HG03354 (cell line): Measurements from ENCODE around the gene AKAP13.

Experiments
- ATAC-seq: cut with Tn5 transposase; IDR thresholded peaks from one replicate; pipeline ENCODE4 v1.9.1; 2021; ENCODE audit warnings: mild to moderate bottlenecking; ENCODE audit not compliant: unreplicated experiment, poor library complexity, severe bottlenecking

AKAP13 gene

DNA sequence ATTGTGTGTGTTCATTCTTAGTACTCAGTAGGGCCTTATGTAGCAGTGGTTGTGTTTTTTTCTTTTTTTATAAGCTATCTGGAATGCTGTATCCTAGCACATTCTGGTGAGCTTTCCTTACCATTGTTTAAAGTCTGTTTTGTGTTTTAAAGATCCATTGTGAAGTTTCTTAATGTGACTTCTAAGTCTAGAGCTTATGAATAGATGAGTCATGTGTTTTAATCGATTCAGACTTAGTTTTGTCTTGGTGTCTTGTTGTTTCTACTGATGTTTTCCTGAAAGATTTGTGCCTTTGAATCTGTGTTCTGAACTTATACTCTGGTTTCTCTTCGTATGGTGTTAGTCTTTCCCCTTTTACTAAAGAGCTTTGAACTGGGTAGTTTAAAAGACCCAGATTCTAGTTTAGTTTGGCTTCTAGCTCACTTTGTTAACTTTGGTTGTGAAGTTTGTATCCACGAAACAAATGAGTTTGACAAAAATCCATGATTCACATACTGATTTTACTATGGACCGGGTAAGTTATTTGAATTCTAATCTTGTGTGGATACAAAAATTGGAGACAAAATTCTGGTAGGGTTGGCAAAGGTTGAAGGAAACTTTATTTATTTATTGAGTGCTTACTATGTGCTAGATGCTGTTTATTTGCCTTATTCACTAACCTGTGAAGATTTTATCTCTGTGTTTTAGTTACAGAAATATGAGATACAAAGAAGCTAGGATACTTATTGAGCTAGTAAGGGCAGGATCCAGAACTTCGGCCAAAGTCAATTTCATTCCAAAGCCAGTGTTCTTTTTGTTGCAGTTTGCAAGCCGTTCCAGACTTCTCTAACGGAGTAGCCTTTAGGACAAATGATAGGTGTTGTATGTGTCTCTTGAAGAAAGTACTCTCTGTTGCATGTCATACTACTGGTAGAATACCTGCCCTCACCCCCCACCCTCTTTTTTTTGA lies 24.8 kb downstream of the AKAP13 start:
- no peak for ATAC-seq

DNA sequence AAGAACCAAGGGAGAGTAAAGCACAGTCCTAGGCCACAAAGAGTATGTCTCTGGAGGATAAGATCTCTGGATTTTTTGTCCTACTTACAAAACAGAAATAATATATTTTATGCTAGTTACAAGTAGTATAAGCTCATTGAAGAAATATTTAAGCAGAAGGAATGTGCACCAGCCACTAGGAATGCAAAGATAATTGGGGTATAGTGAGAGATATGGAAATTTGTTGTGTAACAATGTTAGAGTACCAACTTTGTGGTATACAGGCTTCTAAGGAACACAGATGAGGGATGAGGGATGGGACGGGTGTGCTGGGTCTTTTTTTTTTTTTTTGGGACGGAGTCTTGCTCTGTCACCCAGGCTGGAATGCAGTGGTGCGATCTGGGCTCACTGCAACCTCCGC lies 26.5 kb downstream of the AKAP13 start:
- no peak for ATAC-seq

DNA sequence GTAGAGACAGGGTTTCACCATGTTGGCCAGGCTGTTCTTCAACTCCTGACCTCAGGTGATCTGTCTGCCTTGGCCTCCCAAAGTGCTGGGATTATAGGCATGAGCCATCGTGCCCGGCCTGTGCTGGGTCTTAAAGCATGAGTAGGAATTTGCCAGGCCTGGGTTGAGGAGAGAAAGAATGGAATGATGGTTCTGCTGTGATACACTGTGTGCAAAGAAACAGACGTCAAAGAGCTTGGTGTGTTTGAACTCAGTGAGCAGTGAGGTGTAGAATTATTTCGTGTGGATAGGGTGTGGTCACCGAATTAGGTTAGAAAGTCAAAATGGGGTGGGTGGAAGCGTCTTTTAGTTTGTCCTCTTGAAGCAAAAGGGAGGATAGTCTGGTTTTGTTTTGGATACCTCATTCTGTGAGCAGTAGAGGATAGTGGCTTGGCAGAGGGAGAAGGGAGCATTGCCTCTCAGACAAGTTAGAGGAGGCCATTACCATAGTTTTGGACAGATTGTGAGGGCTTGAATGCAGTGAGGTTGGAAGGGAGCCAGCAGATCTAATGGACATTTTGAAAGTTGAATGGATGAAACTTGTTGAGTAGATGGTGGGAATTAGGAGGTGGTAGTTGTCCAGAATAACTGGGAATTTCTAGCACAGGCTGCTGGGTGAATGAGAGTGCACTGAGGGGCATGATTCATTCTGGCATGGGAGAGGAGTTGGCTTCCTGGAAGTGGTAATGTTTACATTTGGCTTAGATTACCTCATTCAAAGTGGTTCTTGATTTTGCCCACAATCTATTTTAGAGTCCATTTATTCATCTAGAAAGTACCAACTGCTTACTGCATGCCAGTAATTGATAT lies 27.2 kb downstream of the AKAP13 start:
- peak; percentile 51 for ATAC-seq

DNA sequence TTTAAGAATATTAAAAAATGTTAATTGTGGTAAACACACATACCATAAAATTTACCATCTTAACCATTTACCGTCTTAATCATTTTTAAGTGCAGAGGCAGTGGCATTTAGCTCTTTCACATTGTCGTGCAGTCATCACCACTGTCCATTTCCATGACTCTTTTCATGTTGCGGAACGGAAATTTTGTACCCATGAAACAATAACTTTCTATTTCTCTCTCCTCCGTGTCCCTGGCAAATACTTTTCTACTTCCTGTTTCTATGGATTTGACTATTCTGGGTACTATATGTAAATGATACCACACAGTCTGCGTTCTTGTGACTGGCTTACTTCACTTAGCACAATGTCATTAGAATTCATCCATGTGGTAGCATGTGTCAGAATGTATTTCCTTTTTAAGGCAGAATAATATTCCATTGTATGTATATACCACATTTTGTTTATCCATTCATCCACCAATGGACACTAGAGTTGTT lies 27.9 kb downstream of the AKAP13 start:
- peak; percentile 69 for ATAC-seq

DNA sequence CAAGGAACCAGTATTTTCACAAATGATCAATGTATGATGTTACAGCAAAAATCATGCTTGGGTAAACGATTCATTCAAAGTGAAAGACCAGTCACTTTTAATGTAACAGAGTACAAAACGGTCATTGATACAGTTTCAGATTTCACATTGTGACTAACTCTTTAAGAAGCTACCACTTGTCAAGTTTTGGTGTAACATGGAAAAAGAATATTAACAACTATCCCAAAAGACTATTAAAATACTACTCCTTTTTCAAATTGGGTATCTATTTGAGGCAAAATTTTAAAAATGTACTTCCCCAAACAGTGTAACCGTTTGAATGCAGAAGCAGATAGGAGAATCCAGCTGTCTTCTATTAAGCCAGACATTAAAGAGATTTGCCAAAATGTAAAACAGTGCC lies 31.7 kb downstream of the AKAP13 start:
- ATAC-seq = no peak

DNA sequence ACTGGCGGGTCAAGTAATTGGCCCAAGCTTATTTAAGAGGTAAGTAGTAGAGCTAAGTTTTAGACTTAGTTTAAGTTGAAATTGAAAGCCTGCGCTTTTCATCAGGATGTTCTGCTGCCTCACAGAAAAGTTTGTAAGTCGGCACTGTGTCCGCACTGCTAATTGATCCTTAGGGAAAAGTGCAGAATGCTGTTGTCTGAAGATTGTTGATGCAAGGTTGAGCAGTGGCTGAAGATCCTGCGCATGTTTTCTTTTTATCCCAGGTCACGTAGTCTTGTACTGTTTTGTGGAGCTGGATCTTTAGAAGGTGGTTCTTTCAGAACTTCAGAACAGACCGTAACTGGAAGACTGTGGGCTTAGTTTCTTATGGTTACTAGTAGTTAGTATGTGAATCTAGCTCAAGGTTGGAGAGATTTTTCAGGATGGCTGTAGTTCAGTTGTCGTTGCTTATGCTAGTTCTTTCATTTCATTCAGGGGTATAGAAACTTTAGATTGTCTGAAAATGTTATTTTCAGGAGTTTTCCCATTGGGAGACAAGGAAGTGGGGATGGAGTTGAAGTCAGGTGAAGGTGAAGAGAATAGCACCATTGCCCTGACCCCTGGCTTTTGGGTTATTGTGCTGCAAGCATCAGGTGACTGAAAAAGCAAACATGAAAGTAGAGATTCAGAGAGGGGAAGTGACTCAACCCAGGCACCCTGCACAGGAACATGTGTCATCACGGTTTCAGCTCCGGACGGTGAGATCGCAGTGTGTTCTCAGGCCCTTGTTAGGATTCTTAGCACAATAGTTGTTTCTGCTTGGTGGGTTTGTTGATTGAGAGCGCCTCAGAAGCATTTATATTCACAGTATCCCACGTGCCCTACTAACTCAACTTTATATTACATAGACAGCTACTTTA lies 32.8 kb downstream of the AKAP13 start:
- peak; percentile 98 for ATAC-seq

DNA sequence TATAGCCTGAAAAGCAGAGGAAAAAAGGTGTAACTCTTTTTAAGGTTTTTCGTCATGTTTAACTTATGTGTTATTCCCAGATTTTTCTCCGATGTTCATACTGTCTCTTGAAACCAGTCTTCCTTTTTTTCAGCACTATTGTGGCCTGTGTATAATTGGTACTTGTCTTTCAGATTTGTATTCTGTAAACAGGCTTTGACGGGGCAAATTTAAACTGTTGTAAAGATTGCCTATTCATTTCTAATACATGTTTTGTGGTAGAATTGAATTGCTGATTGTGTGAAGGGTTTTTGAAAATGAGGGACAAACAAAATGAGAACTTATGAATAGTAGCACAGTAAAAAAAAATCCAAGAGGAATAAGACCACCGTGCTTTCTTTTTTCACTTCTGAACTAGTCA lies 33.6 kb downstream of the AKAP13 start:
- no peak for ATAC-seq

DNA sequence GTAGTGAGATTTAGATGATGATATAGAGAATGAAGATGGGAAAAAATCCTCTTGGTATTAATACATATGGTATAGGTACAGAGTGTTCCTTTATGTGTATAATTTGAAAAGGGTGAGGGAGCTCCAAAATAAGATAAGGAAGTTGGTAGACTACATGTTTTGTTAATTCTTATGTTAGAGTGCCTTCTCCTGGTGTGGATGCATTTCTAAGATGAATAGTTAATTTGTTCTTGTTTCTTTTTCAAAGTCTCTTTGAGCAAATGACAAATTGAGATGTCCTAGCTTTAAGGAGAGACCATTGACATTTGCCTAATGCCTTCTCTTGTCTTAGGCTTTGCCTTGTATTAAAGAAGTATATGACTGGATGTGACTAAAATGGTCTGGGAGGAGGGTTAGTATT lies 34.1 kb downstream of the AKAP13 start:
- ATAC-seq = no peak

DNA sequence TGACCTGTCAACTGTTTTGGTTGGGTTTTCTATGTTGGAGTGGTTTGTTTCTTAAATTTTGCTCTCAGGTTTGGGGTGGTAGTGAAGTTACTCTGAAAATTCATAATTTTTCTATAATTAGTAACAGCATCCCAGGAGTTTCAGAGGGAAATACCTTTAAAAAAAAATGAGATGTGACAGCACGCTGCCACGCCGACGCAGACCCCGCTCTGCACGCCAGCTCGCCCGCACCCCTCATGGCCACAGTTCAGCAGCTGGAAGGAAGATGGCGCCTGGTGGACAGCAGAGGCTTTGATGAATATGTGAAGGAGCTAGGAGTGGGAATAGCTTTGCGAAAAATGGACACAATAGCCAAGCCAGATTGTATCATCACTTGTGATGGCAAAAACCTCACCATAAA lies 34.6 kb downstream of the AKAP13 start:
- no peak for ATAC-seq

DNA sequence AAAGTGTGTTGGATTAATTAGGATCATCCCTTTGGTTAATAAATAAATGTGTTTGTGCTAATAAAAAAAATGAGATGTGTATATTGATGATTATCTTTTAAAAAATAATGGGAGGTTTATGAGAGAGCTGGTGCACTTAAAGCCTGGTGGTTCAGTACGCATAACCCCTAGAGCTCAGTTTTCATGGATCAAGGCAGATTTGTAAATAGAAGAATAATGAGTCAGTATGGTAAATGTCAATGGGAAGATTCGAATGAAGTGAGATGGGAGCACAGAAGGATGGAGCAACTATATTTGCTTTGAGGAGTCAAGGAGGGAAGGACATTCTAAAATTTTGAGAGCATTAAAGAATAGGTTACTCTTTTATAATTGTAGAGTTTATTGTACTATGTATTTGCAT lies 35.4 kb downstream of the AKAP13 start:
- ATAC-seq = no peak

DNA sequence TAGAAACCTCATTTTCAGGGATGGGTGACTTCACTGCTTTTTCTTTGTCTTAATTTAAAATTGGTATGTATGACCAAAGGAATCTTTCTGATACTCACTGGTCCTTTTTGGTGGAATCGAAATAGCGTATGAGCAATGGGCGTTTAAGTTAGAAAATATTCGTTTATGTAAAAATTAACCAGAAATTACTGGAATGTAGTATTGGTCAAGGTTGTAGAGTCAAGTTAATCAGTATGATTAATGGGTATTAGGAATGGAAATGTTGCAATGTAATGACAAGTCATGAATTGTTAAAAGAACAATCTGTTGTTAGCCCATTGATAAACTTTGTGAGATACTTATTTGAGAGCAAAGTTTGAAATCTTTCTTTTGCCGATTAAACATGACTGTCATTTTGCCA lies 36.9 kb downstream of the AKAP13 start:
- ATAC-seq = no peak

DNA sequence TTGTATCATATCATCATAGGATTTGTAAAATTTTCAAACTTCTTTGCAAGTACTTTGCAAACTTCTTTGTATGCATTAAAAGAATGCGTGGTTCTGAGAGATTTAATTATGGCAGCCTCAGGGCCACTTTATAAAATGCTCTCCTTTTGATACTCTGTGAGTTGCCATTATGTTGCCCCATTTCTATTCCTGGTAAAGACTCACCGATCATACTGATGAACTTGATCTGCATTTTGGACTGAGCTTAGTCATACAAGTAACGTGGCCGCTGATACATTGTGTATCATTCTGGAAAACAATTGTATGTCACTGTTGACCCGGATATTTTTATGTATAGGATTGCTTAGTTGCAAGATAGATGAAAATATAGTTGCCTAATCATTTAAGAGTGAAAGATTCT lies 38.8 kb downstream of the AKAP13 start:
- ATAC-seq = no peak

DNA sequence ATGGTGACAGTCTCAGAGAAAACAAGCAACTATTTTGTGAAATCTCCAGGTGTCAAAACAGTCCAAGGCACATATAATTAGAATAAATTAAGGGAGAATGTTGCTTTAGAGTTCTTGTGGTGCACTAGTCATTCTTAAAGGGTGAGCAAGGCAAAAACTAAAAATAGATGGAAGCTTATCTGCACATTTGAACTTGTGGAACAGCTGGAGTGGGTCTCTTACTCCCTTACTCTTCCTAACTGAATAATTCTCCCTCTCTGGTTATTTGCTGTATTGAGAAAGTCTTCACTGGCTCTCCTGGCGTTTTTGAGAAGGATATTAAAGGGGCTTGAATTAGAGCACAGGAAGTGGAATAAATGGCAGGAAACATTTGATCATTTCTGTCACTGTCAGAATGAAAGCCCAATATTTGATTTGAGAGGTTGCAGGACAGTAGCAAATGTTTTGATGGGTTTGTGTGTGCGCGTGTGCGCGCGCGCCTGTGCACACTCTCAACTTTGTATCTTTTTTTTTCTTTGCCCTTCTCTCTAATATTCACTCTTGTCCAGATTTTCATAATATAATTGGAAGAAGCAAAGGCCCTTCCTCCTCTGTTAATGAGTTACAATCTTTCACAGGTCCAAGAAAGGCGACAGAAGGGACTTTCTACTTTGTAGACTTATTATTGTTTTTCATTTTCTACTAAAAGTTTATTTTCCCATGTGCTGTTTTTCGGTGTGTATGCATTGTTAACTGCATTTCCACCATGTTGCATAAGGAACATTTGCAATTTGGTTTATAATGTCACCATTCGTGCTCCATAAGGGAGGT lies 40.9 kb downstream of the AKAP13 start:
- ATAC-seq = no peak

DNA sequence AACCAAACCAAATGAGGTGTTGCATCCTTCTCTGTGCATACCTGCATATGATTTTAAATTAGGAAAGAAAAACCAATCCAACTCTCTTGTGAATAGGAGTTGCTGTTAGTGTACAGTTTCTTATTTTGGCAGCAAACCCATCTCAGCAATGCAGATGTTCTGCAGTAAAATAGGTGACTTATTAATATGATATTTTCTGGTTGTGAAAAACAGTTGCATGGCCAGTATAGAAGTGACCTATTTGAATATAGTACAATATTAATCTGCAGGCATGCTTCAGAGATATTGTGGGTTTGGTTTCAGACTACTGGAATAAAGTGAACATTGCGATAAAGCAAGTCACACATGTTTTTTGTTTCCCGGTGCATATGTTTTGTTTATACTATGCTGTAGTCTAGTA lies 42.2 kb downstream of the AKAP13 start:
- ATAC-seq = peak; percentile 72

DNA sequence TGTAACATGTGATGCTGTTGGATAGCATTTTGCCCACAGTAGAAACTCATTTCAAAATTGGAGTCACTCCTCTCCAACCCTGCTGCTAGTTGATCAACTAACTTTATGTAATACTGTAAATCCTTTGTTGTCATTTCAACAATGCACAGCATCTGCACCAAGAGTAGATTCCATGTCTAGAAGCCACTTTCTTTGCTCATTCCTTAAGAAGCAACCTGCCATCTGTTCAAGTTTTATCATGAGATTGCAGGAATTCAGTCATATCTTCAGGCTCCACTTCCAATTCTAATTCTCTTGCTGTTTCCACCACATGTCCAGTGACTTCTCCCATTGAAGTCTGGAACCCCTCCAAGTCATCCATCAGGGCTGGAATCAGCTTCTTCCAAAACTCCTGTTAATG lies 42.9 kb downstream of the AKAP13 start:
- ATAC-seq = no peak

DNA sequence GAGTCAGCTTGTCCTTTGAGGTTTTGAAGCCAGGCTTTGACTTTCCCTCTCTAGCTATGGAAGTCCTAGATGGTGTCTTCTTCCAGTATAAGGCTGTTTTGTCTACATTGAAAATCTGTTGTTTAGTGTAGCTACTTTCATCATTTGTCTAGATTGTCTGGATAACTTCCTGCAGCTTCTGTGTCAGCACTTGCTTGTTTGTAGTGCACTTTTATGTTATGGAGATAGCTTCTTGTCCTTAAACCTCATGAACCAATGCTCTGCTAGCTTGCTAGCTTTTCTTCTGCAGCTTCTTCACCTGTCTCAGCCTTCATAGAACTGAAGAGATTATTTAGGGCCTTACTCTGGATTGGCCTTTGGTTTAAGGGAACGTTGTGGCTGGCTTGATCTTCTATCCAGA lies 43.8 kb downstream of the AKAP13 start:
- no peak for ATAC-seq

DNA sequence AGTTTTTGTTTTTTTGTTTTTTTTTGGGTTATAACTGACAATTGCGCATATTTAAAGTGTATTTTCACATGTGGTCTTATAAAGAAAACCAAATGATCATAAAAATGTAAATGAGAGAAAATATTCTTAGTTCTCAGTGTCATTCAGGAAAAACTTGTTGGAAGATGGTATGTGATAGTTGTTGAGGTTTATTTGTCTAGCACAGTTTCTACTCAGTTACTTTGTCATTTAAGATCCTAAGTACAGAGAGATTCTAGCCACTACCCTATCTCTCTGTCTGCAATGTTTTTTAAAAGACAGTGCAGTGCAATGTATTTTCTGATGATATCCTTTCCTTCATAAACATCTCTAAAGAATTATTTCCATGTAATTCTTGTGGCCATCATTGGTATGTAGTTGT lies 46.1 kb downstream of the AKAP13 start:
- no peak for ATAC-seq

DNA sequence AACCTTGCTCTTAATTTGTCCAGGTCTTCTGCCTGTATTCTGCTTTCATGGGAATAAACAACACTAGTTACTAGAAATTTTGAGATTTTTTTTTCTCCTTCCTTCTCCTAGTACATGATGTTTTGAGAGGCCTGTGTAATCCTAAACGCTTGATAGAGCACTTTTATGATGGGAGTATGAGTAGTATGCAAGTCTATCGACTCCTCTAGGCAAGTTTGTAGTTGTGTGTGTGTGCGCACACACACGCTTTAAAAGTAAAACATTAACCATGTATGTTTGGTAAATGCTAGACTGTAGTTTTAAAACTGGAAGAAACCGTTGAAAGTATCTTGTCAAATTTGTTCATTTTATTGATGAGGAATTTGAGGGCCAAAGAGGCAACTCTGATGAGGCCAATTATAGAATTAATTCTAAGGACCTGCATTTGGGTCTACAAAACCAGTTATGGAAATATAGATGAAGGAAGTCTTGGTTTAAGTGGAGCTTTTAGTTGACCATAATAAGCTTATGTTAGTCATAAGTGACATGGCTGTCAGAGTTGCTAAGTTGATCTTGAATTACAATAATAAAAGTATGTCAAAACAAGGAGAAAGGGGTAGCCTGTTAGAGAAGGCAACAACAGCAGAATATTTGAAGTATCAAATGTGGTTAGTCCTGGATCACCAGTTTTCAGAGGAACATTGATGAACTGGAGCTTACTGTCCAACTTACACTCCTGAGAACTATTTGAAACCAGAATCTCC lies 47.1 kb downstream of the AKAP13 start:
- ATAC-seq = no peak
